ENCODE results near the gene JADE3.

DNA sequence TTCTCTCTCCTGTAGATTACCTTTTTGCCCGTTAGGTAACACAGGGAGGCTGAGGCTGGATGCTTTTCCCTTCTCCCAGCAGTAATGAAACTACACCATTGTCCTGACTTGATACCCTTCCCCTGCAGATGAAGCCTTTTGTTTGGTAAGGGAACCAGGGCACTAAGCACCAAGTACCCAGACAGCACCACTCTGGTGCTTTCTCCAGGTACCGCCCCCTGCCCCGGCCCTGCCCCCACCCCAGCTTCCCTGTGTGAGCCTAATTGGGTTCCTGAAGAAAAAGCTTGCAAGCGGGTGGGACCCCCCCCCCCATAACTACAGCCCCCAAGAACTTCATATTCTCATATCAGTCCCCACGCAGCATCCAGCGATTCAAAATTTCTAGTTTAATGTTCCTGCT, 79.8 kb downstream of the JADE3 start:
- TF ChIP-seq, protein P1, sequence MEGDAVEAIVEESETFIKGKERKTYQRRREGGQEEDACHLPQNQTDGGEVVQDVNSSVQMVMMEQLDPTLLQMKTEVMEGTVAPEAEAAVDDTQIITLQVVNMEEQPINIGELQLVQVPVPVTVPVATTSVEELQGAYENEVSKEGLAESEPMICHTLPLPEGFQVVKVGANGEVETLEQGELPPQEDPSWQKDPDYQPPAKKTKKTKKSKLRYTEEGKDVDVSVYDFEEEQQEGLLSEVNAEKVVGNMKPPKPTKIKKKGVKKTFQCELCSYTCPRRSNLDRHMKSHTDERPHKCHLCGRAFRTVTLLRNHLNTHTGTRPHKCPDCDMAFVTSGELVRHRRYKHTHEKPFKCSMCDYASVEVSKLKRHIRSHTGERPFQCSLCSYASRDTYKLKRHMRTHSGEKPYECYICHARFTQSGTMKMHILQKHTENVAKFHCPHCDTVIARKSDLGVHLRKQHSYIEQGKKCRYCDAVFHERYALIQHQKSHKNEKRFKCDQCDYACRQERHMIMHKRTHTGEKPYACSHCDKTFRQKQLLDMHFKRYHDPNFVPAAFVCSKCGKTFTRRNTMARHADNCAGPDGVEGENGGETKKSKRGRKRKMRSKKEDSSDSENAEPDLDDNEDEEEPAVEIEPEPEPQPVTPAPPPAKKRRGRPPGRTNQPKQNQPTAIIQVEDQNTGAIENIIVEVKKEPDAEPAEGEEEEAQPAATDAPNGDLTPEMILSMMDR (IDR thresholded peaks at IDR 0.05; ENCODE audit: borderline replicate concordance, extremely low read depth, low read length, poor library complexity, severe bottlenecking), result no peak
- no peak for TF ChIP-seq EZH2 (IDR thresholded peaks at IDR 0.05; ENCODE audit: borderline replicate concordance, low read depth, low read length, severe bottlenecking)

Data from DND-41 (cell line).